SK-N-SH treated with all-trans-retinoic acid at 6 μM for 48 hours (cell line): Measurements from ENCODE around the gene DUSP3.

Experiments
- ATAC-seq: fragments of 200-7000 bp; cut with Tn5 transposase; 3 replicates; pipeline ENCODE4 v1.9.1; 2020; ENCODE audit warnings: mild to moderate bottlenecking, moderate library complexity
- ARNTL ChIP-seq: fragments of 450-650 bp; formaldehyde crosslinking; IDR thresholded peaks from 2 replicates; pipeline ENCODE4 v1.5.0; 2020; ENCODE audit warnings: low read depth, mild to moderate bottlenecking, moderate library complexity, borderline replicate concordance
- CREB5 ChIP-seq: fragments of 250-450 bp; sonication (Bioruptor Pico); IDR thresholded peaks from 2 replicates; pipeline ENCODE4 v1.5.1; 2020; ENCODE audit warnings: low read depth, mild to moderate bottlenecking, moderate library complexity
- CSDC2 ChIP-seq: fragments of 250-450 bp; sonication (Bioruptor Pico); IDR thresholded peaks from 2 replicates; pipeline ENCODE4 v1.5.0; 2020; ENCODE audit warnings: mild to moderate bottlenecking, moderate library complexity
- ESRRG ChIP-seq: fragments of 250-450 bp; sonication (Bioruptor Pico); IDR thresholded peaks from 2 replicates; pipeline ENCODE4 v1.6.1; 2021; ENCODE audit warnings: mild to moderate bottlenecking
- OSR1 ChIP-seq: fragments of 250-450 bp; sonication (Bioruptor Pico); IDR thresholded peaks from 2 replicates; pipeline ENCODE4 v1.8.0; 2022; ENCODE audit warnings: moderate library complexity, mild to moderate bottlenecking, inconsistent platforms
- POU6F1 ChIP-seq: fragments of 250-450 bp; sonication (Bioruptor Pico); IDR thresholded peaks from 2 replicates; pipeline ENCODE4 v1.8.0; 2021; ENCODE audit warnings: low read depth, mild to moderate bottlenecking, moderate library complexity, borderline replicate concordance
- PPARA ChIP-seq: fragments of 250-450 bp; sonication (Bioruptor Pico); IDR thresholded peaks from 2 replicates; pipeline ENCODE4 v1.5.0; 2020; ENCODE audit warnings: mild to moderate bottlenecking, borderline replicate concordance
- TCF4 ChIP-seq: fragments of 250-450 bp; sonication (Bioruptor Pico); IDR thresholded peaks from 2 replicates; pipeline ENCODE4 v1.8.0; 2021; ENCODE audit warnings: mild to moderate bottlenecking, moderate library complexity, borderline replicate concordance
- TOX ChIP-seq: fragments of 250-450 bp; sonication (Bioruptor Pico); IDR thresholded peaks from 2 replicates; pipeline ENCODE4 v1.8.0; 2021; ENCODE audit warnings: mild to moderate bottlenecking, moderate library complexity, borderline replicate concordance
- TSHZ2 ChIP-seq: fragments of 250-450 bp; sonication (Bioruptor Pico); IDR thresholded peaks from 2 replicates; pipeline ENCODE4 v1.5.0; 2020; ENCODE audit warnings: mild to moderate bottlenecking, moderate library complexity
- ZNF565 ChIP-seq: fragments of 450-650 bp; formaldehyde crosslinking; conservative IDR thresholded peaks from 2 replicates; pipeline ENCODE4 v1.5.0; 2020; ENCODE audit warnings: low read depth, mild to moderate bottlenecking, moderate library complexity
- ZNF70 ChIP-seq: fragments of 450-650 bp; formaldehyde crosslinking; IDR thresholded peaks from 2 replicates; pipeline ENCODE4 v1.5.0; 2020; ENCODE audit warnings: mild to moderate bottlenecking, moderate library complexity
- ZNF8 ChIP-seq: fragments of 450-650 bp; formaldehyde crosslinking; IDR thresholded peaks from 2 replicates; pipeline ENCODE4 v1.5.0; 2020; ENCODE audit warnings: mild to moderate bottlenecking, moderate library complexity
- TF ChIP-seq, protein P1 (sequence below): fragments of 250-450 bp; sonication (Bioruptor Pico); IDR thresholded peaks from 2 replicates; pipeline ENCODE4 v1.8.0; 2020; ENCODE audit warnings: mild to moderate bottlenecking, moderate library complexity, borderline replicate concordance
- TF ChIP-seq, protein P2 (sequence below): fragments of 250-450 bp; sonication (Bioruptor Pico); IDR thresholded peaks from 2 replicates; pipeline ENCODE4 v1.5.1; 2021; ENCODE audit warnings: mild to moderate bottlenecking, moderate library complexity

The DUSP3 gene

DNA sequence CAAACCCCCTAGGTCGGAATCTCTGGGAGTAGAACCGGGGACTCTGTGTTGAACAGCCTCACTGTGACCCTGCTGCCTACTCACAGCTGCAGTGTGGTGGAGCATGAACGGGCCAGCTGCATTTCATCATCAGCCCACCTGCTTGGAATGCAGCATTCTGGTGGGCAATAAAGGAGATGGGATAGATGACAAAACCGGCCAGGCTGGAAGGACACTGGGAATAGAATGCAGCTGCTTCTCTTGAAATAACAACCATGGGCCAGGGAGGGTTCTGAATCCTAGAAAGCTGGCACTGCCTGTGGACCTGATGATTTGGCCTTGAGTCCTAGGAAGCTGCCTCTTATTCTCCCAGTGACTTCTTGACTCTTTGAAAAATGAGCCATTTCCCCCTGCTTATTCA is 25.0 kb upstream of the DUSP3 start:
- TF ChIP-seq CREB5: no peak
- no peak for TF ChIP-seq ARNTL
- TF ChIP-seq, all 23 proteins: peak for 0
- ATAC-seq: no peak

- TF ChIP-seq POU6F1 (CRISPR knock-in tag) (no peak), CREB5 (no peak), ESRRG (CRISPR knock-in tag) (no peak), TOX (CRISPR knock-in tag) (no peak)
- TF ChIP-seq, protein P1, sequence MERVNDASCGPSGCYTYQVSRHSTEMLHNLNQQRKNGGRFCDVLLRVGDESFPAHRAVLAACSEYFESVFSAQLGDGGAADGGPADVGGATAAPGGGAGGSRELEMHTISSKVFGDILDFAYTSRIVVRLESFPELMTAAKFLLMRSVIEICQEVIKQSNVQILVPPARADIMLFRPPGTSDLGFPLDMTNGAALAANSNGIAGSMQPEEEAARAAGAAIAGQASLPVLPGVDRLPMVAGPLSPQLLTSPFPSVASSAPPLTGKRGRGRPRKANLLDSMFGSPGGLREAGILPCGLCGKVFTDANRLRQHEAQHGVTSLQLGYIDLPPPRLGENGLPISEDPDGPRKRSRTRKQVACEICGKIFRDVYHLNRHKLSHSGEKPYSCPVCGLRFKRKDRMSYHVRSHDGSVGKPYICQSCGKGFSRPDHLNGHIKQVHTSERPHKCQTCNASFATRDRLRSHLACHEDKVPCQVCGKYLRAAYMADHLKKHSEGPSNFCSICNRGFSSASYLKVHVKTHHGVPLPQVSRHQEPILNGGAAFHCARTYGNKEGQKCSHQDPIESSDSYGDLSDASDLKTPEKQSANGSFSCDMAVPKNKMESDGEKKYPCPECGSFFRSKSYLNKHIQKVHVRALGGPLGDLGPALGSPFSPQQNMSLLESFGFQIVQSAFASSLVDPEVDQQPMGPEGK (CRISPR knock-in tag): no peak
- TF ChIP-seq, protein P2, sequence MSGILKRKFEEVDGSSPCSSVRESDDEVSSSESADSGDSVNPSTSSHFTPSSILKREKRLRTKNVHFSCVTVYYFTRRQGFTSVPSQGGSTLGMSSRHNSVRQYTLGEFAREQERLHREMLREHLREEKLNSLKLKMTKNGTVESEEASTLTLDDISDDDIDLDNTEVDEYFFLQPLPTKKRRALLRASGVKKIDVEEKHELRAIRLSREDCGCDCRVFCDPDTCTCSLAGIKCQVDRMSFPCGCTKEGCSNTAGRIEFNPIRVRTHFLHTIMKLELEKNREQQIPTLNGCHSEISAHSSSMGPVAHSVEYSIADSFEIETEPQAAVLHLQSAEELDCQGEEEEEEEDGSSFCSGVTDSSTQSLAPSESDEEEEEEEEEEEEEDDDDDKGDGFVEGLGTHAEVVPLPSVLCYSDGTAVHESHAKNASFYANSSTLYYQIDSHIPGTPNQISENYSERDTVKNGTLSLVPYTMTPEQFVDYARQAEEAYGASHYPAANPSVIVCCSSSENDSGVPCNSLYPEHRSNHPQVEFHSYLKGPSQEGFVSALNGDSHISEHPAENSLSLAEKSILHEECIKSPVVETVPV: no peak
- ATAC-seq: no peak
Measured at GRCh38 chr17:43801844-43802243, 23.1 kb upstream of the DUSP3 start.

DNA sequence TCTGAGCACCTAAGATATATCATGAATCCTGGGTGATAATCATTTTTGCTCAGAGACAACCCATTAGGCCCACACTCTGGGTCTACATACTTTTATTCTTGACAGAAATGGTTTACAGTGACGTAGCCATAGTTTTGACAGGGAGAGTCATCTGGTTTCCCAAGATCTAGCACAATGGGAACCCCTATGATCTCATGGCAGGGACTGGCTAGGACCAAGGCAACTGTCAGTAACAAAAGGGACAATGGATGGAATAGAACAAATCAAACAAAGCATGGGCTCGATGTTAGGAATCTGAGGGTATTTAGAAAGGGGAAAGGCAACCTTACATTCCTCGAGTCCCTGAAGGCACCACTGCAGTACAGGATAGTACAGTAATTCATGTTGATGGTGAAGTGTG is 22.0 kb upstream of the DUSP3 start:
- no peak for ATAC-seq
- TF ChIP-seq, protein P2: no peak
- TF ChIP-seq TSHZ2 (CRISPR knock-in tag) (no peak), ARNTL (no peak), OSR1 (no peak), ESRRG (CRISPR knock-in tag) (no peak), ZNF565 (CRISPR knock-in tag) (no peak), ZNF70 (CRISPR knock-in tag) (no peak), TCF4 (CRISPR knock-in tag) (no peak), ZNF8 (CRISPR knock-in tag) (no peak), POU6F1 (CRISPR knock-in tag) (no peak), CSDC2 (no peak), PPARA (CRISPR knock-in tag) (no peak)
